ENCODE data around the gene RPL41. TPM values are rescaled to one million over a fixed set of nuclear protein-coding genes. Genes with fewer than 3 reads are reported as not detected.

Gene RPL41
- total and polyA plus RNA-seq, 10 of the 15 experiments (the other 5 are each of a cell fraction or from before 2014, with no cell fraction given), result 4,144 to 19,112 (median 8,004) TPM

DNA sequence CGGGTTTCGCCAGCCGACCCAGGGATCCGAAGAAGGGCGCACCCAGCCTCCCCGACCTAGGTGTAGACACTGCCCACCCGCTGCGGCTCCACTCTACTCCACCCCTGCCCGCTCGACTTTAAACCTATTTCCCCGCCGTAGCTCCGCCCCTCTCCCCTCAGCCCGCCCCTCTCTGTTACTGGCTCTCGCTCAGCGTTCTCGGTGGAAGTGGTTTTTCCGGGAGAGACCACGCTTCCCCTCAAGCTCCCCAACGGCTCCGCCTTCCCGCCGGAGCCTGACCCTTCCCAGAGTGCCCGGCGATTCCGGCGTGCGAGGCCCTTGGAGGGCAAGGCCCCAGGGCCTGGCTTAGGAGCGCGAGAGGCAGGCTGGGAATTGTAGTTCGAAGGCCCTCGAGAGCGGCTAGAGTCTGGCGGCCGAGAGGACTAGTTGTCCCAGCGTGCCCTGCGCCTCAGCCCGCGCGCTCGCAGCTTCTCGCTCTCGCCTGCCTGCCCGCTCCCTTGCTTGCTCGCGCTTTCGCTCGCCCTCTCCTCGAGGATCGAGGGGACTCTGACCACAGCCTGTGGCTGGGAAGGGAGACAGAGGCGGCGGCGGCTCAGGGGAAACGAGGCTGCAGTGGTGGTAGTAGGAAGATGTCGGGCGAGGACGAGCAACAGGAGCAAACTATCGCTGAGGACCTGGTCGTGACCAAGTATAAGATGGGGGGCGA, 12.2 kb upstream of the RPL41 start, which contains the start of gene PA2G4 (continued):
- TF ChIP-seq, protein P1, sequence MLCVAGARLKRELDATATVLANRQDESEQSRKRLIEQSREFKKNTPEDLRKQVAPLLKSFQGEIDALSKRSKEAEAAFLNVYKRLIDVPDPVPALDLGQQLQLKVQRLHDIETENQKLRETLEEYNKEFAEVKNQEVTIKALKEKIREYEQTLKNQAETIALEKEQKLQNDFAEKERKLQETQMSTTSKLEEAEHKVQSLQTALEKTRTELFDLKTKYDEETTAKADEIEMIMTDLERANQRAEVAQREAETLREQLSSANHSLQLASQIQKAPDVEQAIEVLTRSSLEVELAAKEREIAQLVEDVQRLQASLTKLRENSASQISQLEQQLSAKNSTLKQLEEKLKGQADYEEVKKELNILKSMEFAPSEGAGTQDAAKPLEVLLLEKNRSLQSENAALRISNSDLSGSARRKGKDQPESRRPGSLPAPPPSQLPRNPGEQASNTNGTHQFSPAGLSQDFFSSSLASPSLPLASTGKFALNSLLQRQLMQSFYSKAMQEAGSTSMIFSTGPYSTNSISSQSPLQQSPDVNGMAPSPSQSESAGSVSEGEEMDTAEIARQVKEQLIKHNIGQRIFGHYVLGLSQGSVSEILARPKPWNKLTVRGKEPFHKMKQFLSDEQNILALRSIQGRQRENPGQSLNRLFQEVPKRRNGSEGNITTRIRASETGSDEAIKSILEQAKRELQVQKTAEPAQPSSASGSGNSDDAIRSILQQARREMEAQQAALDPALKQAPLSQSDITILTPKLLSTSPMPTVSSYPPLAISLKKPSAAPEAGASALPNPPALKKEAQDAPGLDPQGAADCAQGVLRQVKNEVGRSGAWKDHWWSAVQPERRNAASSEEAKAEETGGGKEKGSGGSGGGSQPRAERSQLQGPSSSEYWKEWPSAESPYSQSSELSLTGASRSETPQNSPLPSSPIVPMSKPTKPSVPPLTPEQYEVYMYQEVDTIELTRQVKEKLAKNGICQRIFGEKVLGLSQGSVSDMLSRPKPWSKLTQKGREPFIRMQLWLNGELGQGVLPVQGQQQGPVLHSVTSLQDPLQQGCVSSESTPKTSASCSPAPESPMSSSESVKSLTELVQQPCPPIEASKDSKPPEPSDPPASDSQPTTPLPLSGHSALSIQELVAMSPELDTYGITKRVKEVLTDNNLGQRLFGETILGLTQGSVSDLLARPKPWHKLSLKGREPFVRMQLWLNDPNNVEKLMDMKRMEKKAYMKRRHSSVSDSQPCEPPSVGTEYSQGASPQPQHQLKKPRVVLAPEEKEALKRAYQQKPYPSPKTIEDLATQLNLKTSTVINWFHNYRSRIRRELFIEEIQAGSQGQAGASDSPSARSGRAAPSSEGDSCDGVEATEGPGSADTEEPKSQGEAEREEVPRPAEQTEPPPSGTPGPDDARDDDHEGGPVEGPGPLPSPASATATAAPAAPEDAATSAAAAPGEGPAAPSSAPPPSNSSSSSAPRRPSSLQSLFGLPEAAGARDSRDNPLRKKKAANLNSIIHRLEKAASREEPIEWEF (IDR thresholded peaks at IDR 0.05; ENCODE audit: insufficient replicate concordance, low read depth, low read length), result no peak
- TF ChIP-seq GATAD2B (conservative IDR thresholded peaks at IDR 0.05; ENCODE audit: low read depth), result no peak; the same call in 1 of the 2 replicates
- TF ChIP-seq ZNF622 (IDR thresholded peaks at IDR 0.05), result no peak
- TF ChIP-seq, protein P2, sequence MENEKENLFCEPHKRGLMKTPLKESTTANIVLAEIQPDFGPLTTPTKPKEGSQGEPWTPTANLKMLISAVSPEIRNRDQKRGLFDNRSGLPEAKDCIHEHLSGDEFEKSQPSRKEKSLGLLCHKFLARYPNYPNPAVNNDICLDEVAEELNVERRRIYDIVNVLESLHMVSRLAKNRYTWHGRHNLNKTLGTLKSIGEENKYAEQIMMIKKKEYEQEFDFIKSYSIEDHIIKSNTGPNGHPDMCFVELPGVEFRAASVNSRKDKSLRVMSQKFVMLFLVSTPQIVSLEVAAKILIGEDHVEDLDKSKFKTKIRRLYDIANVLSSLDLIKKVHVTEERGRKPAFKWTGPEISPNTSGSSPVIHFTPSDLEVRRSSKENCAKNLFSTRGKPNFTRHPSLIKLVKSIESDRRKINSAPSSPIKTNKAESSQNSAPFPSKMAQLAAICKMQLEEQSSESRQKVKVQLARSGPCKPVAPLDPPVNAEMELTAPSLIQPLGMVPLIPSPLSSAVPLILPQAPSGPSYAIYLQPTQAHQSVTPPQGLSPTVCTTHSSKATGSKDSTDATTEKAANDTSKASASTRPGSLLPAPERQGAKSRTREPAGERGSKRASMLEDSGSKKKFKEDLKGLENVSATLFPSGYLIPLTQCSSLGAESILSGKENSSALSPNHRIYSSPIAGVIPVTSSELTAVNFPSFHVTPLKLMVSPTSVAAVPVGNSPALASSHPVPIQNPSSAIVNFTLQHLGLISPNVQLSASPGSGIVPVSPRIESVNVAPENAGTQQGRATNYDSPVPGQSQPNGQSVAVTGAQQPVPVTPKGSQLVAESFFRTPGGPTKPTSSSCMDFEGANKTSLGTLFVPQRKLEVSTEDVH (IDR thresholded peaks at IDR 0.05; ENCODE audit: low read depth, partially characterized antibody), result no peak
- TF ChIP-seq NFYB (IDR thresholded peaks at IDR 0.05; ENCODE audit: insufficient read depth, low read depth, low read length), result peak; percentile 62; the same call in 1 of the 2 replicates
- TF ChIP-seq SMARCA5 (IDR thresholded peaks at IDR 0.05), result no peak
- no peak for TF ChIP-seq WRNIP1 (IDR thresholded peaks at IDR 0.05; ENCODE audit: borderline replicate concordance, low read depth, low read length)
- peak; percentile 81 for TF ChIP-seq CREM (IDR thresholded peaks at IDR 0.05; ENCODE audit: low read depth)
- no peak for TF ChIP-seq RAD51 (IDR thresholded peaks at IDR 0.05)
- TF ChIP-seq, protein P3, sequence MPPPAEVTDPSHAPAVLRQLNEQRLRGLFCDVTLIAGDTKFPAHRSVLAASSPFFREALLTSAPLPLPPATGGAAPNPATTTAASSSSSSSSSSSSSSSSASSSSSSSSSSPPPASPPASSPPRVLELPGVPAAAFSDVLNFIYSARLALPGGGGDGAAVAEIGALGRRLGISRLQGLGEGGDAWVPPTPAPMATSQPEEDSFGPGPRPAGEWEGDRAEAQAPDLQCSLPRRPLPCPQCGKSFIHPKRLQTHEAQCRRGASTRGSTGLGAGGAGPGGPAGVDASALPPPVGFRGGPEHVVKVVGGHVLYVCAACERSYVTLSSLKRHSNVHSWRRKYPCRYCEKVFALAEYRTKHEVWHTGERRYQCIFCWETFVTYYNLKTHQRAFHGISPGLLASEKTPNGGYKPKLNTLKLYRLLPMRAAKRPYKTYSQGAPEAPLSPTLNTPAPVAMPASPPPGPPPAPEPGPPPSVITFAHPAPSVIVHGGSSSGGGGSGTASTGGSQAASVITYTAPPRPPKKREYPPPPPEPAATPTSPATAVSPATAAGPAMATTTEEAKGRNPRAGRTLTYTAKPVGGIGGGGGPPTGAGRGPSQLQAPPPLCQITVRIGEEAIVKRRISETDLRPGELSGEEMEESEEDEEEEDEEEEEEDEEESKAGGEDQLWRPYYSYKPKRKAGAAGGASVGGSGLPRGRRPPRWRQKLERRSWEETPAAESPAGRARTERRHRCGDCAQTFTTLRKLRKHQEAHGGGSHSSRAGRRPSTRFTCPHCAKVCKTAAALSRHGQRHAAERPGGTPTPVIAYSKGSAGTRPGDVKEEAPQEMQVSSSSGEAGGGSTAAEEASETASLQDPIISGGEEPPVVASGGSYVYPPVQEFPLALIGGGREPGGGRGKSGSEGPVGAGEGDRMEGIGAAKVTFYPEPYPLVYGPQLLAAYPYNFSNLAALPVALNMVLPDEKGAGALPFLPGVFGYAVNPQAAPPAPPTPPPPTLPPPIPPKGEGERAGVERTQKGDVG (CRISPR knock-in tag; IDR thresholded peaks at IDR 0.05), result no peak
- no peak for TF ChIP-seq PAX8 (IDR thresholded peaks at IDR 0.05)
- TF ChIP-seq RUNX3 (IDR thresholded peaks at IDR 0.05; ENCODE audit: low read length), result peak; percentile 69
- TF ChIP-seq ASH2L (IDR thresholded peaks at IDR 0.05; ENCODE audit: borderline replicate concordance, low read depth), result 0 out of 2 replicates have a peak, but pooled peaks have one; percentile 25
- no peak for TF ChIP-seq ZNF274 (IDR thresholded peaks at IDR 0.05; ENCODE audit: insufficient read depth, insufficient read length)
